AML-193 (cell line): ENCODE results near the gene TDRD3.
"Not testable (repeated sequence)": the region's sequence is repeated elsewhere in the genome, so short reads cannot be mapped to it uniquely, and the experiment has no call there.

Experiments
- DNase-seq, 2 experiments: peaks; one replicate each; lab custom pipeline; 2025; lab: John Stamatoyannopoulos, UW

Gene TDRD3

GRCh38 chr13:60396783-60397703, at the start of gene TDRD3:
TDRD3 (plus strand) TSS chr13:60397220; CDS start chr13:60397365, 145 bp downstream.
- peak; percentile 79 to 83 for DNase-seq

- DNase-seq, result no peak
Observed at GRCh38 chr13:60347690-60348089, 49.3 kb upstream of the TDRD3 start.

GRCh38 chr13:60348097-60348496, 48.9 kb upstream of the TDRD3 start:
- no peak for DNase-seq

- DNase-seq, result no peak
Observed at GRCh38 chr13:60351326-60351725, 45.7 kb upstream of the TDRD3 start.

- DNase-seq, result no peak
Observed at GRCh38 chr13:60351855-60352615, 45.0 kb upstream of the TDRD3 start.

GRCh38 chr13:60352644-60353043, 44.4 kb upstream of the TDRD3 start:
- no peak for DNase-seq

- DNase-seq, result no peak
Observed at GRCh38 chr13:60355056-60355455, 42.0 kb upstream of the TDRD3 start.

GRCh38 chr13:60356970-60357369, 40.0 kb upstream of the TDRD3 start:
- no peak for DNase-seq

GRCh38 chr13:60358453-60358852, 38.6 kb upstream of the TDRD3 start:
- no peak for DNase-seq

- DNase-seq, result no peak
Observed at GRCh38 chr13:60363288-60363687, 33.7 kb upstream of the TDRD3 start.

- DNase-seq, result peak; percentile 8 to 21
Observed at GRCh38 chr13:60369242-60369641, 27.8 kb upstream of the TDRD3 start.

GRCh38 chr13:60370343-60370742, 26.7 kb upstream of the TDRD3 start:
- DNase-seq, result no peak

GRCh38 chr13:60372141-60372540, 24.9 kb upstream of the TDRD3 start:
- DNase-seq, result no peak

- not testable (repeated sequence) for DNase-seq
Observed at GRCh38 chr13:60379282-60379681, 17.7 kb upstream of the TDRD3 start.

- DNase-seq, result no peak
Observed at GRCh38 chr13:60379837-60380565, 17.0 kb upstream of the TDRD3 start.

- DNase-seq, result no peak
Observed at GRCh38 chr13:60384911-60385310, 12.1 kb upstream of the TDRD3 start.

- no peak for DNase-seq
Observed at GRCh38 chr13:60386250-60386649, 10.8 kb upstream of the TDRD3 start.

GRCh38 chr13:60392131-60392530, 4.9 kb upstream of the TDRD3 start:
- no peak for DNase-seq

GRCh38 chr13:60395971-60396782, 843 bp upstream of the TDRD3 start:
- peak; percentile 97 to 98 for DNase-seq

GRCh38 chr13:60397704-60398378, 821 bp downstream of the TDRD3 start:
- DNase-seq, result peak; percentile 68 to 85

GRCh38 chr13:60398379-60398891, 1.4 kb downstream of the TDRD3 start:
- no peak for DNase-seq
